T47D (cell line): ENCODE data around the gene OR5AU1.
"Not testable (repeated sequence)": the region's sequence is repeated elsewhere in the genome, so short reads cannot be mapped to it uniquely, and the experiment has no call there.

Experiments used
- DNase-seq, 2 experiments: peaks; one replicate each; pipeline versions ENCODE4 v3.0.0 to v3.0.0-alpha.2; 2011 to 2012; ENCODE audit warnings: low read depth in 1 of 2, low spot score in 1 of 2
- JUND ChIP-seq: IDR thresholded peaks from 2 replicates; pipeline ENCODE4 v1.6.1; 2012; ENCODE audit warnings: low read depth
- in situ Hi-C: cut with HindIII; loops from 2 replicates; pipeline ENCODE4 v1.10.0; 2016; ENCODE audit warnings: low sequenced_read_pairs, low pct_unique_long_range_greater_than_20kb

The OR5AU1 gene

DNA sequence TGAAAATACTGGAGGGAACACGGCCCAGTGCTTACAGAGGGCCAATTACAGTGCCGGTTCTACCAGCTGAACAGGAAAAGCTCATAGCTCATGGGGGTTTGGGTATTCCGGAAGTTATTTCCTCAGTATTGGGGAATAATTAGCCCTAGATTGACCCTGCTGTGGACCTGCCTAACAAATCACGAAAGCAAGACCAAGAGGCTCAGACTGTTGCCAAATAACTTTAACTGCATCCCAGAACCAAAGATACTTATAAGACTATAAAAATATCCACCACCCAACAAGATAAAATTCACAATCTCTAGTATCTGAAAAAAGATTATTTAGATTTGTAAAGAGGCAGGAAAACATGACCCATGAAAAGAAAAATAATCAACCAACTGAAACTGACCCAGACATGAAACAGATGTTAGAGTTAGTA lies 8.0 kb upstream of the OR5AU1 start:
- in situ Hi-C loops = no loop called here
- TF ChIP-seq JUND = no peak
- peak in 1 of 2 experiments; percentile 59 for DNase-seq

DNA sequence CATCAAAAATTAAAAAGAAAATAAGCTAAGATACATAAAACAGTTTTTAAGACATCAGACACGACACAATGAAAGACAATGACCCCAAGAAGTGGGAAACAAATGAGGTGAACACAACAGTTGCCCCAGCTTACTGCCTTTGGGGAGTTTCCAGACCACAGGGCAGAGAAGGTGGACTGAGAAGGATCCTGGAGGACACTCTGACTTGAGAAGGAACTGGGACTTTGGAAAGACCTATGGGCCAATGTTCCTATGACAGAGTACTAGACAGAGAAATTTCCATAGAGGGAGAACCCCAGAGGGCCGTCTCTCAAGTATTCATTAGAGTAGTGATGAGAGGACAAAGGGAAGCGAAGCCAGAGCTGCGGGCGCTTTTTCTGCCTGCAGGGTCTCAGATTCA lies 6.2 kb upstream of the OR5AU1 start:
- no peak for TF ChIP-seq JUND
- in situ Hi-C loops = no loop called here
- no peak for DNase-seq

DNA sequence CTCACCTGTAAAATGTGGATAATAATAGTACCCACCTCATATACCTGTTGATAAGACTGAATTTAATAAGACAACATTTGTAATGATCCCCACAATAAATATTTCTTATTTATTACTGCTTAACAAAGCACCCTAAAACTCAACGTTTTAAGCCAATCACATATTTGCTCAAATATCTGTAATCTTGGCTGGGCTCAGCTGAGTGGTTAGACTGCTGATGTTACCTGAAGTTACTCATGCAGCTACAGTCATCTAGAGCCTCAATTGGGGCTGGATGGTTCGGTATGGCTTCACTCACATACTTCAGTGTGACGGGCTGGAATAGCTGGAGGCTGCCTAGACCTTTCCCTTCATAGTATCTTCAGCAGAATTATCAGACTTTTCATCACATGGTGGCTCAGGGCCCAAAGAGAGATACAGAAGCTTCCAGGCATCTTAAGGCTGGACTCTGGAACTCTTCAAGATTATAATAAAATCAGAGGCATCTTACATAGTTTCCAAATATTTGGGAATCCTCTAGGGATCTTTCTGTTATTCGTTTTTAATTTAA lies 4.3 kb upstream of the OR5AU1 start:
- in situ Hi-C loops = no loop called here
- no peak for TF ChIP-seq JUND
- DNase-seq = no peak

DNA sequence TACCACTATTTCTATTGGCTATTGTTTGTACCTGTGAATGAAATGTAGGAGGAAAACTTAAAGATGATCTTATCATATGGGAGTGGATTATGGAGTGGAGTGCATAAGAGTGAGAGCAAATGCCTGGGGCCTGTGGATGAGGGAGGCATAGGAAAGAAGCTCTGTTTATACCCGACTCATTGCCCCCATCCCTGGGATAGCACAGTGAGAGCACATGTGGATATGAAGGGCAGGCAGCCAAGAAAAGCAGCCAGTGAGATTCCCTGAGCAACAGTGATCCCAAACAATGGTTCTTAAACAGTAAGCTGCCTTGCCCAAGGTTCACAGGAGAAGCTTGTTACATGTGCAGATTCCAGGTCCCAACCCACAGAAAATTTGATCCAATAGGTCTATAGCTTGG lies 2.3 kb upstream of the OR5AU1 start:
- DNase-seq, in situ Hi-C loops: not testable (repeated sequence)

DNA sequence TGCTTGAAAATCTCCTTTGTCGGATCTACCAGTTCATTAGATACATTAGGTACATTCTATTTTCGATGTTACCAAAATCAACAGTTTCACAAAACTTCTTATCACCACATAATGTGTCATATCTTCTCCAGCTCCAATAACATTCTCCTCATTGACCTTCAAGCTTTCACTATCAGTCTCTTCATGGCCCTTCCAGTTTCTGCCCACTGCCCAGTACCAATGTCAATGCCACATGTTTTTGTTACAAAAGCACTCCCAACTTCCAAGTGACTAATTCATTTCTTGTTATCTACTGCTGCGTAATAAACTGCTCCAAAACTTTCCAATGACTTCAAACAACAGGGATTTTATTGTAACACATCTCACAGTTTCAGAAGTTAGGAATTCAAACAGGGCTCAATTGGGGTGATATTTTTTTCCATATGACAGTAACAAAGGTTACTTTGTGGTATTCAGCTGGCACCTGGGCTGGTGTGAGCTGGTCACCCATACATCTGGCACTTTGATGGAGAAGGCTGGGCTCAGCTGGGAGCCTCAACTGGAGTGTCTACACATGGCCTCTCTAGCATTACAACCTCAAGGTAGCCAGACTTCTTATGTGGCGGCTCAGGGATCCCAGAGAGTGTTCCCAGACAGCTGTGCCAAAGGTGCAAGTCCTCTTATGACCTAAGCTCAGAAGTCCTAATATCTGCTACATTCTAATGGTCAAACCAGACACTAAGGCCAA lies 6.1 kb downstream of the OR5AU1 start:
- no peak for TF ChIP-seq JUND
- DNase-seq = no peak
- in situ Hi-C loops = no loop called here

DNA sequence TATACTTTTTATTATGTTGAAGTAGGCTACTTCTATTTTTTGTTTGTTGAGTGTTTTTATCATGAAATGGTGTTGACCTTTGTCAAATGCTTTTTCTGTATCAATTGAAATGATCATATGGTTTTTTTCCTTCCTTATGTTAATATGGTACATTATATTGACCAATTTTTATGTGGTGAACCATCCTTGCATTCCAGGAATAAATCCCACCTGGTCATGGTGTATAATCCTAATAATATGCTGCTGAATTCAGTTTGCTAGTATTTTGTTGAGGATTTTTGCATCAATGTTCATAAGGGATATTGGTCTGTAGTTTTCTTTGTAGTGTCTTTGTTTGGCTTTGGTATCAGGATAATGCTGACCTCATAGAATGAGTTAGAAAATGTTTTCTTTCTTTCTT lies 10.4 kb downstream of the OR5AU1 start:
- no peak for DNase-seq
- in situ Hi-C loops = no loop called here
- TF ChIP-seq JUND = no peak

DNA sequence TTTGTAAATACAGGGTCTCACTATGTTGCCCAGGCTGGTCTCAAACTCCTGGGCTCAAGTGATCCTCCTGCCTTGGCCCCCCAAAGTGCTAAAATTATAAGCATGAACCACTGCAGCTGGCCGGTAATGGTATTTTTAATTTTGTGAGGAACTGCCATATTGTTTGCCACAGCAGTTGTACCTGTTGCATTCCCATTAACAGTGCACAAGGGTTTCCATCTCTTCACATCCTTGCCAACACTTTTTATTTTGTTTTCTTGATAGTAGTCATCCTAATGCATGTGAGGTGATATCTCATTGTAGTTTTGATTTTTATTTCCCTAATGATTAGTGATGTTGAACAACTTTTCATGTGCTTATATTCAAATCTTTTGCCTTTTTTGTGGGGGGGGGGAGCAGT lies 13.5 kb downstream of the OR5AU1 start:
- no peak for DNase-seq
- TF ChIP-seq JUND = no peak
- in situ Hi-C loops = no loop called here

DNA sequence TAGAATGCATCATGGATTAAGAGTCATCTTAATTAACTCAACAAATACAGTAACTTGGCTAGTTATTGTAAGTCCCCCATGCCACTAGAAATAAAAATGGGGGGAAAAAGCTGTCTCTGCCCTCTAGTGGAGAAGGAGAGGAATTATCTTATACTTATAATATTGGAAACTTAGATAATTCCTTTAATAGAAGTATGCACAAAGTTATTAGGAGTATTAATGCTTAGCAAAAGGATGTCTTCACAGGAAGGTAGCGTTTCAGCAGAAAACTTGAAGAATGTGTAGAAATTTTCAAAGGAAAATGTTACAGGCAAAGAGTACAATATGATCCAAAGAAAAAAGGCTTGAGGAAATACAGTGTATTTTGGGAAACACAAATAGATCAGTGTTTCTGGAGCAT lies 19.8 kb downstream of the OR5AU1 start:
- peak; percentile 6 to 7 for DNase-seq
- in situ Hi-C loops = no loop called here
- TF ChIP-seq JUND = no peak

DNA sequence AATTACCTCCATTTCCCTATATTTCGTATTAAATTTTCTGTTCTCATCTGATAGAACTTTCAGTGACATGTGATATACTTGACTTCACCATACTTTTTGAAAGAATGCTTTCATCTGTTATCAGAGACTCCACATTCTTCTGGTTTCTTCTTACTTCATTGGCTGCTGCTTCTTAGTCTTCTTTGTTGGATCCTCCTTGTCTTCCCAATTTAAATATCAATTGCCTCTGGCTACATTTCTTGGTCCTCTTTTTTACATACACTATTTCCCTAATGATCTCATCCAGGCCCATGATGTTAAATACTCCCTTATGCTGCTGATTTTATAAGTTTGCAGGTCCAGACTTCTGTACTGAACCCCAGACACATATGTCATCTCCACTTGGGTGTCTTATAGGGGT lies 22.0 kb downstream of the OR5AU1 start:
- DNase-seq = no peak
- in situ Hi-C loops = no loop called here
- no peak for TF ChIP-seq JUND

DNA sequence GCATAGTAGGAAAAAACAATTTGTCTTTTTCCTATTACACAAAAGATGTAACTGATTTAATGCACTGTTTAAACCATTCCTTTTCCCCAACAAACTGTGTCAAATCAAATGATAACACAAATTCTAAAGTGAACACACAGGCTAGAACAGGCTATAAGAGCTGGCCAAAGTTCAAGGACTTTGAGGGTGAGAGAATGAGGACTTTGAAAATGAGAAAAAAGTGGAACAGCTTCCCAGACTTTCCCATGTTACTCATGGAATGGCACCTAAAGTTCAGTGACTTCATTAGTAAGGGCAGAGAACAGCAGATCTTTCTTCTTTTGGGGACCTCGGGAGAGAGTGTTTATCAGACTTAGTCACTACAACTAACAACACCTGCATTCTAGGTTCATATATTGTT lies 32.4 kb downstream of the OR5AU1 start:
- TF ChIP-seq JUND = no peak
- no peak for DNase-seq
- in situ Hi-C loops = no loop called here

DNA sequence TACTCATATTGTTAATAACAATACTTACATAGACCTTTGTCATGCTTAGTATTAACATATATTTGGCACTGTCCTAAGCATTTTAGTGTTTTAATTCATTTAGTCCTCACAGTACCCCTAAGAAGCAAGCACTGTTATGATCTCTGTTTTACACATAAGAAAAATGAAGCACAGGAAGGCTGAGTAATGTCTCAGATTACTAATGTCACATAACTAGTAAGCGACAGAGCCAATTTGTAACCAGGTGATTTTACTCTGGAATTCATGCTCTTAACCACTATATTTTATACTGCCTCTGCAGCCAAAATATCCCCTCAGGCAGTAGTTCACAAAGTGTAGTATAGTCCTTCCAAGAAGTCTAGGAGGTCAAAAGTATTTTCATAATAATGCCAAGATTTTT lies 34.7 kb downstream of the OR5AU1 start:
- in situ Hi-C loops = no loop called here
- TF ChIP-seq JUND = no peak

DNA sequence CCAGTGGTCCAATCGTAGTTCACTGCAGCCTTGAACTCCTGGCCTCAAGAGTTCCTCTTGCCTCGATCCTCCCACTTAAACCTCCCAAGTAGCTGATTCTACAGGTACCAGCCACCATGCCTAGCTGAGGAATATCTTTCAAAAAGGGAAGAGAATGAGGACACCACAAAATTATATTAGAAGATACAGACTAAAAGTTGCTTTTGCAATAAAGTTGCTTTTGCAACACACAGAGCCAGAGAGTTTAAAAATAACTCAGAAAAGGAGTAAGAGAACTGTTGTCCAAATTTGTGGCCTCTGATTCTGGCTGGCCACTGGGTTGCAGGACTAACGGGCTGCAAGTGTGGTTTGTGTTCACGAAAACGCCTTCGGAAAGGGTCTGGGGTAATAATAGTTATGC lies 35.2 kb downstream of the OR5AU1 start:
- no peak for TF ChIP-seq JUND
- DNase-seq = no peak
- in situ Hi-C loops = no loop called here

More for the DNA sequence above, 34.7 kb downstream of the OR5AU1 start:
- no peak for DNase-seq

DNA sequence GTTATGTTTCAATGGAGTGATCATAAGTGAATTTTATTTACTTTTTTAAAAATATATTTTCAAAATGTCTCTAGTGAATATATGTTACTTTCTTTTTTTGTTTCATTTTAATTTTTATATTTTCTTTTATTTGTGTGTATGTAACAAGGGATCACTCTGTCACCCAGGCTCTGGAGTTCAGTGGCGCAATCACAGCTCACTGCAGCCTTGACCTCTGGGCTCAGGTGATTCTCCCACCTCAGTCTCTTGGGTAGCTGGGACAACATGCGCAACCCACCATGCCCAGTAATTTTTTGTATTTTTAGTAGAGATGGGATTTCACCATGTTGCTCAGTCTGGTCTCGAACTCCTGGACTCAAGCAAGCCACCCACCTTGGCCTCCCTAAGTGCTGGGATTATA lies 36.9 kb downstream of the OR5AU1 start:
- in situ Hi-C loops = no loop called here
- DNase-seq = no peak

DNA sequence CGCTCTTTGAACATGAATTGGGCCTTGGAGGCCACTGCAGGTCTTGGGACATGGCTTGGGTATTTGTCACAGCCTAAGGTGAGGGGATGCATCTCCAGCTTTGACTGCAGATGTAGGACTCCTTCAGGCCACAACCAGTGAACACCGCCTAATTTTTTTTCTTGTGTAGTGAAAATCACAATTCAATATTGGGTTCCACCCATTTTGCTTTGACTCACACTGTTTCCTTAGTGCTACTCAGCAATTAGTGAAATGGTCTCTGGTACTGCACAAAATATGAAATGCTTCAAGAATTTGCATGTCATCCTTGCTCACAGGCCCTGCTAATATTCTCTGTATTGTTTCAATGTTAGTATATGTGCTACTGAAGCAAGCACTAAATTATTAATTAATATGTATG lies 42.5 kb downstream of the OR5AU1 start:
- no peak for DNase-seq
- no peak for TF ChIP-seq JUND
- in situ Hi-C loops = no loop called here

More for the DNA sequence above, 36.9 kb downstream of the OR5AU1 start:
- TF ChIP-seq JUND = no peak
